Astrocyte of the cerebellum (primary cell): Measurements from ENCODE around the gene ATP5MG.

ENCODE experiments used
- DNase-seq: peaks from one replicate; pipeline ENCODE4 v3.0.0-alpha.2; 2011; ENCODE audit warnings: low read depth
- H3K4me3 ChIP-seq: 2 replicates; pipeline ENCODE4 v1.5.1; 2011; ENCODE audit warnings: mild to moderate bottlenecking, low read depth, low read length, moderate library complexity
- CTCF ChIP-seq: IDR thresholded peaks from 2 replicates; pipeline ENCODE4 v1.5.1; 2012; ENCODE audit warnings: low read length, low read depth, moderate library complexity, mild to moderate bottlenecking; ENCODE audit errors: missing control alignments
- in situ Hi-C: cut with HindIII; loops from 2 replicates; pipeline ENCODE4 v1.10.0; 2017; ENCODE audit warnings: low sequenced_read_pairs

Gene ATP5MG

GRCh38 chr11:118434123-118434552 lies 32.7 kb downstream of the ATP5MG start:
- no peak for DNase-seq
- H3K4me3 ChIP-seq, result peak overlapping the region; percentile 93
- in situ Hi-C loops, result no loop called here
- no peak for TF ChIP-seq CTCF

- DNase-seq, result no peak
- H3K4me3 ChIP-seq, result peak overlapping the region; percentile 93
- in situ Hi-C loops, result no loop called here
- TF ChIP-seq CTCF, result no peak
Observed at GRCh38 chr11:118434553-118435289, 33.3 kb downstream of the ATP5MG start.

- DNase-seq, result no peak
Observed at GRCh38 chr11:118435290-118435892, 34.0 kb downstream of the ATP5MG start.

GRCh38 chr11:118435893-118436624 lies 34.7 kb downstream of the ATP5MG start, which contains the start of gene KMT2A:
TSS of gene KMT2A (plus strand) at chr11:118436492. CDS start at chr11:118436513, 21 bp downstream.
- in situ Hi-C loops, result no loop called here
- DNase-seq, result peak; percentile 89
- TF ChIP-seq CTCF, result no peak
- H3K4me3 ChIP-seq, result peak within 1 kb of the TSS; percentile 93

More at GRCh38 chr11:118435290-118435892, 34.0 kb downstream of the ATP5MG start:
- no peak for TF ChIP-seq CTCF
- in situ Hi-C loops, result no loop called here
- H3K4me3 ChIP-seq, result peak overlapping the region; percentile 93

GRCh38 chr11:118436639-118437207 lies 35.3 kb downstream of the ATP5MG start:
- no peak for TF ChIP-seq CTCF
- in situ Hi-C loops, result no loop called here
- no peak for DNase-seq
- peak overlapping the region; percentile 93 for H3K4me3 ChIP-seq
